ENCODE measurements around the gene MAPK1. TPM values are rescaled to one million over a fixed set of nuclear protein-coding genes. Genes with fewer than 3 reads are reported as not detected.
A peak's percentile ranks its signal among the peaks of the same experiment; 100 is the strongest.
"Not testable (repeated sequence)": the region's sequence is repeated elsewhere in the genome, so short reads cannot be mapped to it uniquely, and the experiment has no call there.

MAPK1 gene
- total RNA-seq, 1 experiment from 2014 or later: 49.9 TPM

- no peak for DNase-seq (ENCODE audit: low read depth)
Measured at GRCh38 chr22:21849489-21849888, 18.0 kb downstream of the MAPK1 start.

GRCh38 chr22:21848057-21848456 is 19.4 kb downstream of the MAPK1 start:
- not testable (repeated sequence) for DNase-seq (ENCODE audit: low read depth)

GRCh38 chr22:21845558-21846453 is 21.6 kb downstream of the MAPK1 start:
- DNase-seq (ENCODE audit: low read depth): no peak

- no peak for DNase-seq (ENCODE audit: low read depth)
Measured at GRCh38 chr22:21842946-21843345, 24.5 kb downstream of the MAPK1 start.

GRCh38 chr22:21841422-21841821 is 26.0 kb downstream of the MAPK1 start:
- DNase-seq (ENCODE audit: low read depth): no peak

GRCh38 chr22:21840236-21840823 is 27.1 kb downstream of the MAPK1 start:
- no peak for DNase-seq (ENCODE audit: low read depth)

GRCh38 chr22:21839765-21840140 is 27.7 kb downstream of the MAPK1 start:
- no peak for DNase-seq (ENCODE audit: low read depth)

- not testable (repeated sequence) for DNase-seq (ENCODE audit: low read depth)
Measured at GRCh38 chr22:21839104-21839764, 28.2 kb downstream of the MAPK1 start.

GRCh38 chr22:21837248-21837979 is 30.0 kb downstream of the MAPK1 start:
- peak; percentile 87 for DNase-seq (ENCODE audit: low read depth)

GRCh38 chr22:21836486-21836885 is 31.0 kb downstream of the MAPK1 start:
- not testable (repeated sequence) for DNase-seq (ENCODE audit: low read depth)

- no peak for DNase-seq (ENCODE audit: low read depth)
Measured at GRCh38 chr22:21835378-21835777, 32.1 kb downstream of the MAPK1 start.

GRCh38 chr22:21834869-21835268 is 32.6 kb downstream of the MAPK1 start:
- no peak for DNase-seq (ENCODE audit: low read depth)

GRCh38 chr22:21832291-21833290 is 34.9 kb downstream of the MAPK1 start:
- no peak for DNase-seq (ENCODE audit: low read depth)

GRCh38 chr22:21829523-21829922 is 37.9 kb downstream of the MAPK1 start:
- DNase-seq (ENCODE audit: low read depth): no peak

- DNase-seq (ENCODE audit: low read depth): no peak
Measured at GRCh38 chr22:21828268-21828638, 39.2 kb downstream of the MAPK1 start.

- no peak for DNase-seq (ENCODE audit: low read depth)
Measured at GRCh38 chr22:21827628-21828267, 39.7 kb downstream of the MAPK1 start.

GRCh38 chr22:21826204-21826603 is 41.2 kb downstream of the MAPK1 start:
- DNase-seq (ENCODE audit: low read depth): no peak

GRCh38 chr22:21824962-21825361 is 42.5 kb downstream of the MAPK1 start:
- not testable (repeated sequence) for DNase-seq (ENCODE audit: low read depth)

GRCh38 chr22:21824445-21824912 is 43.0 kb downstream of the MAPK1 start:
- no peak for DNase-seq (ENCODE audit: low read depth)
